Activated CD4-positive, alpha-beta T cell treated with anti-CD3 and anti-CD28 coated beads, Interleukin-2, Interleukin-6, amounts not matched to agents 100 ng/mL and 50 ng/mL, durations not matched to agents 16 hours and 8 hours (primary cell): ENCODE data around the gene CCNJL.

Experiments
- DNase-seq: peaks from one replicate; pipeline ENCODE4 v3.0.0-alpha.2; 2020

Gene CCNJL

GRCh38 chr5:160211352-160211751 lies 101.0 kb downstream of the CCNJL start:
- no peak for DNase-seq

GRCh38 chr5:160210606-160211005 lies 101.8 kb downstream of the CCNJL start:
- DNase-seq, result no peak

GRCh38 chr5:160209917-160210316 lies 102.4 kb downstream of the CCNJL start:
- no peak for DNase-seq

- no peak for DNase-seq
Observed at GRCh38 chr5:160207061-160207460, 105.3 kb downstream of the CCNJL start.
